ENCODE data around the gene ADAP1. TPM values are rescaled to one million over a fixed set of nuclear protein-coding genes. Genes with fewer than 3 reads are reported as not detected.

ADAP1 gene
- total and polyA plus RNA-seq, 2 of the 13 experiments (the other 11 are each of a cell fraction or from before 2014, with no cell fraction given): 10.5 to 24.6 TPM

DNA sequence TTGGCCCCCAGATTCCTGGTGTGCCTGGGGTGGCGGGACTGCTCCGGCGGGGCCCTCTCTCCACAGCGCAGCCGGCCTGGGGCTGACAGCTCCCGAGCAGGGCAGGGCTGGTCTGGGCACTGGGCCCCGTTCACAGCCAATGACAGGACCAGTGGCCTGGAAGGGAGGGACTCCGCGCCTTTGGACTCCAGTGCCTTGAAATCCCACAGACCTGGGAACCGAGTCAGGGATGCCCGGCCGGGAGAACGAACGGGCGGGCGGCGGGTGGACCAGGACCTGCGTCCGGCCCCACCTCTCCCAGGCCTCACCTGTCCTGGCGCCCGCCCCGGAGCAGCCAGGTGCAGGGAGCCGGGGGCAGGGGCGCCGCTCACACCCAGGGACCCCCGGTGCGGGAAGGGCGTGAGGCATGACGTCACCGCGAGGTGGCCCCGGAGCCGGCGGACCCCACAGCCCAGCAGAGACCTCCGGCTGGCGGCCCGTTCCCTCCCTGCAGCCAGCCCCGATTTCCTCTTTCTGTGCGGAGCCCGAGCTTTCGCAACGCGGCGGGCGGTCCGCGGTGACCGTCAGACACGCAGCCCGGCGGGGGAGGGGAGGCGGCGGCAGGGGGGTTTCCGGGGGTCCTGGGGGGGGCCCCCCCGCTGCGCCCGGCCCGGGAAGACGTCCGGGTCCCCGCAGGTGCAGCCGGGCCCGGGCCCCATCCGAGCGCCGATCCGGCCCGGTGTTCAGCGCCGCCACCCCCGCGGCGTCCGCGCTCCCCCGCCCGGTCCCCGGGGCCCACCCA is 743 bp downstream of the ADAP1 start (continued):
- TF ChIP-seq, protein P1, sequence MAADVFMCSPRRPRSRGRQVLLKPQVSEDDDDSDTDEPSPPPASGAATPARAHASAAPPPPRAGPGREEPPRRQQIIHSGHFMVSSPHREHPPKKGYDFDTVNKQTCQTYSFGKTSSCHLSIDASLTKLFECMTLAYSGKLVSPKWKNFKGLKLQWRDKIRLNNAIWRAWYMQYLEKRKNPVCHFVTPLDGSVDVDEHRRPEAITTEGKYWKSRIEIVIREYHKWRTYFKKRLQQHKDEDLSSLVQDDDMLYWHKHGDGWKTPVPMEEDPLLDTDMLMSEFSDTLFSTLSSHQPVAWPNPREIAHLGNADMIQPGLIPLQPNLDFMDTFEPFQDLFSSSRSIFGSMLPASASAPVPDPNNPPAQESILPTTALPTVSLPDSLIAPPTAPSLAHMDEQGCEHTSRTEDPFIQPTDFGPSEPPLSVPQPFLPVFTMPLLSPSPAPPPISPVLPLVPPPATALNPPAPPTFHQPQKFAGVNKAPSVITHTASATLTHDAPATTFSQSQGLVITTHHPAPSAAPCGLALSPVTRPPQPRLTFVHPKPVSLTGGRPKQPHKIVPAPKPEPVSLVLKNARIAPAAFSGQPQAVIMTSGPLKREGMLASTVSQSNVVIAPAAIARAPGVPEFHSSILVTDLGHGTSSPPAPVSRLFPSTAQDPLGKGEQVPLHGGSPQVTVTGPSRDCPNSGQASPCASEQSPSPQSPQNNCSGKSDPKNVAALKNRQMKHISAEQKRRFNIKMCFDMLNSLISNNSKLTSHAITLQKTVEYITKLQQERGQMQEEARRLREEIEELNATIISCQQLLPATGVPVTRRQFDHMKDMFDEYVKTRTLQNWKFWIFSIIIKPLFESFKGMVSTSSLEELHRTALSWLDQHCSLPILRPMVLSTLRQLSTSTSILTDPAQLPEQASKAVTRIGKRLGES (CRISPR knock-in tag; IDR thresholded peaks at IDR 0.05; ENCODE audit: borderline replicate concordance): no peak
- TF ChIP-seq BRD4 (CRISPR knock-in tag; IDR thresholded peaks at IDR 0.05) (no peak), MAFG (CRISPR knock-in tag; IDR thresholded peaks at IDR 0.05) (no peak), FOXA1 (IDR thresholded peaks at IDR 0.05) (no peak), FOXA1 (CRISPR knock-in tag; IDR thresholded peaks at IDR 0.05) (no peak), TAF1 (CRISPR knock-in tag; IDR thresholded peaks at IDR 0.05) (0 out of 2 replicates have a peak, but pooled peaks have one; percentile 30), ZNF7 (CRISPR knock-in tag; IDR thresholded peaks at IDR 0.05) (no peak), BRCA1 (CRISPR knock-in tag; IDR thresholded peaks at IDR 0.05) (no peak), TOE1 (CRISPR knock-in tag; IDR thresholded peaks at IDR 0.05) (no peak), ZZZ3 (CRISPR knock-in tag; IDR thresholded peaks at IDR 0.05; ENCODE audit: borderline replicate concordance) (no peak), ZMYM3 (CRISPR knock-in tag; IDR thresholded peaks at IDR 0.05) (no peak), ONECUT2 (CRISPR knock-in tag; IDR thresholded peaks at IDR 0.05) (no peak), ZNF644 (CRISPR knock-in tag; IDR thresholded peaks at IDR 0.05; ENCODE audit: low read depth) (no peak), ARNT (IDR thresholded peaks at IDR 0.05) (no peak), ZNF557 (CRISPR knock-in tag; IDR thresholded peaks at IDR 0.05) (no peak), ARID2 (CRISPR knock-in tag; IDR thresholded peaks at IDR 0.05; ENCODE audit: borderline replicate concordance) (0 out of 2 replicates have a peak, but pooled peaks have one; percentile 54)
- TF ChIP-seq, protein P2, sequence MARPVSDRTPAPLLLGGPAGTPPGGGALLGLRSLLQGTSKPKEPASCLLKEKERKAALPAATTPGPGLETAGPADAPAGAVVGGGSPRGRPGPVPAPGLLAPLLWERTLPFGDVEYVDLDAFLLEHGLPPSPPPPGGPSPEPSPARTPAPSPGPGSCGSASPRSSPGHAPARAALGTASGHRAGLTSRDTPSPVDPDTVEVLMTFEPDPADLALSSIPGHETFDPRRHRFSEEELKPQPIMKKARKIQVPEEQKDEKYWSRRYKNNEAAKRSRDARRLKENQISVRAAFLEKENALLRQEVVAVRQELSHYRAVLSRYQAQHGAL (CRISPR knock-in tag; IDR thresholded peaks at IDR 0.05; ENCODE audit: not compliant biosample characterization): no peak
- TF ChIP-seq, protein P3, sequence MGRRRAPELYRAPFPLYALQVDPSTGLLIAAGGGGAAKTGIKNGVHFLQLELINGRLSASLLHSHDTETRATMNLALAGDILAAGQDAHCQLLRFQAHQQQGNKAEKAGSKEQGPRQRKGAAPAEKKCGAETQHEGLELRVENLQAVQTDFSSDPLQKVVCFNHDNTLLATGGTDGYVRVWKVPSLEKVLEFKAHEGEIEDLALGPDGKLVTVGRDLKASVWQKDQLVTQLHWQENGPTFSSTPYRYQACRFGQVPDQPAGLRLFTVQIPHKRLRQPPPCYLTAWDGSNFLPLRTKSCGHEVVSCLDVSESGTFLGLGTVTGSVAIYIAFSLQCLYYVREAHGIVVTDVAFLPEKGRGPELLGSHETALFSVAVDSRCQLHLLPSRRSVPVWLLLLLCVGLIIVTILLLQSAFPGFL (CRISPR knock-in tag; IDR thresholded peaks at IDR 0.05): no peak
- TF ChIP-seq, protein P4, sequence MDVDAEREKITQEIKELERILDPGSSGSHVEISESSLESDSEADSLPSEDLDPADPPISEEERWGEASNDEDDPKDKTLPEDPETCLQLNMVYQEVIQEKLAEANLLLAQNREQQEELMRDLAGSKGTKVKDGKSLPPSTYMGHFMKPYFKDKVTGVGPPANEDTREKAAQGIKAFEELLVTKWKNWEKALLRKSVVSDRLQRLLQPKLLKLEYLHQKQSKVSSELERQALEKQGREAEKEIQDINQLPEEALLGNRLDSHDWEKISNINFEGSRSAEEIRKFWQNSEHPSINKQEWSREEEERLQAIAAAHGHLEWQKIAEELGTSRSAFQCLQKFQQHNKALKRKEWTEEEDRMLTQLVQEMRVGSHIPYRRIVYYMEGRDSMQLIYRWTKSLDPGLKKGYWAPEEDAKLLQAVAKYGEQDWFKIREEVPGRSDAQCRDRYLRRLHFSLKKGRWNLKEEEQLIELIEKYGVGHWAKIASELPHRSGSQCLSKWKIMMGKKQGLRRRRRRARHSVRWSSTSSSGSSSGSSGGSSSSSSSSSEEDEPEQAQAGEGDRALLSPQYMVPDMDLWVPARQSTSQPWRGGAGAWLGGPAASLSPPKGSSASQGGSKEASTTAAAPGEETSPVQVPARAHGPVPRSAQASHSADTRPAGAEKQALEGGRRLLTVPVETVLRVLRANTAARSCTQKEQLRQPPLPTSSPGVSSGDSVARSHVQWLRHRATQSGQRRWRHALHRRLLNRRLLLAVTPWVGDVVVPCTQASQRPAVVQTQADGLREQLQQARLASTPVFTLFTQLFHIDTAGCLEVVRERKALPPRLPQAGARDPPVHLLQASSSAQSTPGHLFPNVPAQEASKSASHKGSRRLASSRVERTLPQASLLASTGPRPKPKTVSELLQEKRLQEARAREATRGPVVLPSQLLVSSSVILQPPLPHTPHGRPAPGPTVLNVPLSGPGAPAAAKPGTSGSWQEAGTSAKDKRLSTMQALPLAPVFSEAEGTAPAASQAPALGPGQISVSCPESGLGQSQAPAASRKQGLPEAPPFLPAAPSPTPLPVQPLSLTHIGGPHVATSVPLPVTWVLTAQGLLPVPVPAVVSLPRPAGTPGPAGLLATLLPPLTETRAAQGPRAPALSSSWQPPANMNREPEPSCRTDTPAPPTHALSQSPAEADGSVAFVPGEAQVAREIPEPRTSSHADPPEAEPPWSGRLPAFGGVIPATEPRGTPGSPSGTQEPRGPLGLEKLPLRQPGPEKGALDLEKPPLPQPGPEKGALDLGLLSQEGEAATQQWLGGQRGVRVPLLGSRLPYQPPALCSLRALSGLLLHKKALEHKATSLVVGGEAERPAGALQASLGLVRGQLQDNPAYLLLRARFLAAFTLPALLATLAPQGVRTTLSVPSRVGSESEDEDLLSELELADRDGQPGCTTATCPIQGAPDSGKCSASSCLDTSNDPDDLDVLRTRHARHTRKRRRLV (CRISPR knock-in tag; IDR thresholded peaks at IDR 0.05): no peak
- TF ChIP-seq, protein P5, sequence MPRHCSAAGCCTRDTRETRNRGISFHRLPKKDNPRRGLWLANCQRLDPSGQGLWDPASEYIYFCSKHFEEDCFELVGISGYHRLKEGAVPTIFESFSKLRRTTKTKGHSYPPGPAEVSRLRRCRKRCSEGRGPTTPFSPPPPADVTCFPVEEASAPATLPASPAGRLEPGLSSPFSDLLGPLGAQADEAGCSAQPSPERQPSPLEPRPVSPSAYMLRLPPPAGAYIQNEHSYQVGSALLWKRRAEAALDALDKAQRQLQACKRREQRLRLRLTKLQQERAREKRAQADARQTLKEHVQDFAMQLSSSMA (CRISPR knock-in tag; IDR thresholded peaks at IDR 0.05): no peak
